IMR-90 (cell line): Measurements from ENCODE around the gene FMN2. TPM values are rescaled to one million over a fixed set of nuclear protein-coding genes. Genes with fewer than 3 reads are reported as not detected.

Experiments
- ATAC-seq: fragments of 200-7000 bp; cut with Tn5 transposase; 2 replicates; pipeline ENCODE4 v1.9.1; 2020; ENCODE audit warnings: low read depth, mild to moderate bottlenecking, moderate library complexity
- Bru-seq: library from RNA; stranded (reverse); fragments of 400-500 nt; gene quantifications from one replicate; lab custom pipeline; 2021; lab: Mats Ljungman, UMichigan
- BruChase-seq, 2 experiments: library from RNA; stranded (reverse); fragments of 400-500 nt; gene quantifications; one replicate each; lab custom pipeline; 2021; lab: Mats Ljungman, UMichigan
- BruUV-seq: library from RNA; stranded (reverse); fragments of 400-500 nt; replicated peaks from 2 replicates; lab custom pipeline; 2021; lab: Mats Ljungman, UMichigan
- CTCF ChIA-PET: fragments of 300-600 bp; formaldehyde crosslinking; extraction: SDS; loops from one replicate; lab custom pipeline; 2021; ENCODE audit warnings: antibody characterized with exemption; lab: Yijun Ruan, JAX
- POLR2A ChIA-PET: fragments of 300-600 bp; sonication (Branson Sonifier 250); formaldehyde crosslinking; loops from one replicate; lab custom pipeline; 2022; ENCODE audit warnings: antibody characterized with exemption; ENCODE audit not compliant: unreplicated experiment; lab: Charles Lee
- DNase-seq: peaks from one replicate; pipeline ENCODE4 v3.0.0; 2013
- H2AFZ ChIP-seq: replicated peaks from 2 replicates; pipeline ENCODE3; 2013; ENCODE audit warnings: low read length, mild to moderate bottlenecking; ENCODE audit not compliant: poor library complexity
- H2AK5ac ChIP-seq: 2 replicates; pipeline ENCODE4 v1.6.1; 2013; ENCODE audit warnings: low read depth, low read length, inconsistent platforms
- H2AK9ac ChIP-seq: replicated peaks from 2 replicates; pipeline ENCODE3; 2013; ENCODE audit warnings: mild to moderate bottlenecking, low read depth, low read length, moderate library complexity; ENCODE audit not compliant: poor library complexity
- H2BK120ac ChIP-seq: 2 replicates; pipeline ENCODE4 v1.6.1; 2013; ENCODE audit warnings: low read depth, low read length, inconsistent platforms
- H2BK15ac ChIP-seq: 3 replicates; pipeline ENCODE4 v1.6.1; 2013; ENCODE audit warnings: low read depth, low read length, inconsistent platforms
- H2BK20ac ChIP-seq: 2 replicates; pipeline ENCODE4 v1.6.1; 2013; ENCODE audit warnings: low read depth, mild to moderate bottlenecking, inconsistent platforms, low read length, moderate library complexity
- H2BK5ac ChIP-seq: 2 replicates; pipeline ENCODE4 v1.6.1; 2013; ENCODE audit warnings: mild to moderate bottlenecking, low read depth, low read length, inconsistent platforms; ENCODE audit not compliant: poor library complexity, severe bottlenecking
- H3K14ac ChIP-seq: replicated peaks from 2 replicates; pipeline ENCODE4 v1.6.1; 2013; ENCODE audit warnings: low read depth, low read length, inconsistent platforms
- H3K18ac ChIP-seq: 2 replicates; pipeline ENCODE4 v1.6.1; 2013; ENCODE audit warnings: low read depth, low read length, control low read depth
- H3K23ac ChIP-seq: 2 replicates; pipeline ENCODE4 v1.6.1; 2013; ENCODE audit warnings: low read depth, low read length, inconsistent platforms
- H3K27ac ChIP-seq: 2 replicates; pipeline ENCODE4 v1.5.1; 2013; ENCODE audit warnings: mild to moderate bottlenecking, control low read depth, low read length; ENCODE audit not compliant: insufficient read depth
- H3K27me3 ChIP-seq: 2 replicates; pipeline ENCODE4 v1.6.1; 2013; ENCODE audit warnings: low read length; ENCODE audit not compliant: control insufficient read depth, insufficient read depth
- H3K36me3 ChIP-seq: 2 replicates; pipeline ENCODE4 v1.6.1; 2013; ENCODE audit warnings: low read length, mixed read lengths; ENCODE audit not compliant: control insufficient read depth, insufficient read depth
- H3K4ac ChIP-seq: 2 replicates; pipeline ENCODE4 v1.6.1; 2013; ENCODE audit warnings: low read depth, low read length, inconsistent platforms
- H3K4me1 ChIP-seq: 2 replicates; pipeline ENCODE4 v1.6.1; 2013; ENCODE audit warnings: low read length, mixed read lengths; ENCODE audit not compliant: control insufficient read depth, insufficient read depth
- H3K4me2 ChIP-seq: 2 replicates; pipeline ENCODE4 v1.6.1; 2013; ENCODE audit warnings: low read depth, mild to moderate bottlenecking, control low read depth, low read length, moderate library complexity
- H3K4me3 ChIP-seq: 2 replicates; pipeline ENCODE4 v1.5.1; 2013; ENCODE audit warnings: low read depth, mild to moderate bottlenecking, control low read depth, low read length, moderate library complexity; ENCODE audit not compliant: insufficient read depth
- H3K56ac ChIP-seq: 2 replicates; pipeline ENCODE4 v1.6.1; 2013; ENCODE audit warnings: low read length, inconsistent platforms; ENCODE audit not compliant: insufficient read depth; ENCODE audit errors: extremely low read depth
- H3K79me1 ChIP-seq, 2 experiments: 2 replicates each; pipeline ENCODE4 v1.6.1; 2013; ENCODE audit warnings: low read length in 2 of 2, inconsistent platforms in 1 of 2, low read depth in 1 of 2
- H3K9ac ChIP-seq: 2 replicates; pipeline ENCODE4 v1.6.1; 2013; ENCODE audit warnings: low read depth, low read length, control low read depth
- H3K9me1 ChIP-seq: 2 replicates; pipeline ENCODE4 v1.6.1; 2013; ENCODE audit warnings: low read length, inconsistent platforms; ENCODE audit not compliant: insufficient read depth
- H3K9me3 ChIP-seq: 2 replicates; pipeline ENCODE4 v1.6.1; 2013; ENCODE audit warnings: low read length; ENCODE audit not compliant: control insufficient read depth, insufficient read depth
- H4K20me1 ChIP-seq: 2 replicates; pipeline ENCODE4 v1.6.1; 2013; ENCODE audit warnings: low read length, inconsistent platforms; ENCODE audit not compliant: insufficient read depth
- H4K5ac ChIP-seq: 2 replicates; pipeline ENCODE4 v1.6.1; 2013; ENCODE audit warnings: mild to moderate bottlenecking, low read depth, low read length, control low read depth
- H4K8ac ChIP-seq, 2 experiments: 2 replicates each; pipeline ENCODE4 v1.6.1; 2013; ENCODE audit warnings: low read depth in 2 of 2, low read length in 2 of 2, control low read depth in 1 of 2, inconsistent platforms in 1 of 2
- H4K91ac ChIP-seq: 2 replicates; pipeline ENCODE4 v1.6.1; 2013; ENCODE audit warnings: low read depth, low read length, inconsistent platforms; ENCODE audit not compliant: insufficient read depth
- BHLHE40 ChIP-seq: fragments of 150-350 bp; IDR thresholded peaks from 2 replicates; pipeline ENCODE4 v1.6.1; 2016; ENCODE audit warnings: mild to moderate bottlenecking, low read depth, low read length
- CEBPB ChIP-seq: IDR thresholded peaks from 2 replicates; pipeline ENCODE4 v1.6.1; 2012; ENCODE audit warnings: low read depth, low read length, improper control_type of control experiment
- CHD1 ChIP-seq: IDR thresholded peaks from 2 replicates; pipeline ENCODE4 v1.6.1; 2012; ENCODE audit warnings: low read depth, low read length, improper control_type of control experiment
- FOS ChIP-seq: fragments of 150-350 bp; IDR thresholded peaks from 2 replicates; pipeline ENCODE4 v1.6.1; 2016; ENCODE audit warnings: low read depth, low read length
- MAFK ChIP-seq: IDR thresholded peaks from 2 replicates; pipeline ENCODE4 v1.6.1; 2012; ENCODE audit warnings: low read depth, low read length, improper control_type of control experiment
- MAZ ChIP-seq: IDR thresholded peaks from 2 replicates; pipeline ENCODE4 v1.6.1; 2012; ENCODE audit warnings: low read depth, mild to moderate bottlenecking, low read length, improper control_type of control experiment, moderate library complexity, borderline replicate concordance
- MXI1 ChIP-seq: IDR thresholded peaks from 2 replicates; pipeline ENCODE4 v1.6.1; 2012; ENCODE audit warnings: low read depth, mild to moderate bottlenecking, low read length, moderate library complexity, borderline replicate concordance
- POLR2A ChIP-seq: IDR thresholded peaks from 2 replicates; pipeline ENCODE4 v1.6.1; 2012; ENCODE audit warnings: mild to moderate bottlenecking, low read depth, low read length
- RAD21 ChIP-seq: IDR thresholded peaks from 2 replicates; pipeline ENCODE4 v1.6.1; 2012; ENCODE audit warnings: low read length, improper control_type of control experiment
- RCOR1 ChIP-seq: IDR thresholded peaks from 2 replicates; pipeline ENCODE4 v1.6.1; 2012; ENCODE audit warnings: mild to moderate bottlenecking, low read length, improper control_type of control experiment; ENCODE audit not compliant: insufficient replicate concordance
- SMC3 ChIP-seq: fragments of 150-350 bp; IDR thresholded peaks from 2 replicates; pipeline ENCODE4 v1.6.1; 2016; ENCODE audit warnings: low read depth, mild to moderate bottlenecking, antibody characterized with exemption, low read length, moderate library complexity
- WGBS, 2 experiments: methylation state at CpG; one replicate each; pipeline versions ENCODE4 v1.1.5 to v1.1.7; 2013; ENCODE audit warnings: missing lambda C conversion rate in 2 of 2; ENCODE audit not compliant: insufficient read length in 1 of 2; ENCODE audit errors: extremely low coverage in 2 of 2; 5-methylcytosine and 5-hydroxymethylcytosine counted together
- dilution Hi-C: fragments of 300-500 bp; cut with HindIII; formaldehyde crosslinking; loops from one replicate; pipeline ENCODE4 v1.14.3; 2018; ENCODE audit warnings: low sequenced_read_pairs; ENCODE audit not compliant: unreplicated experiment
- in situ Hi-C: fragments of 300-500 bp; cut with MboI; formaldehyde crosslinking; loops from 3 replicates; pipeline ENCODE4 v1.14.3; 2019; ENCODE audit warnings: low sequenced_read_pairs, inconsistent platforms, mixed read lengths
- intact Hi-C: fragments of 100-400 bp; cut with micrococcal nuclease; formaldehyde crosslinking; loops from 2 replicates; pipeline ENCODE4 v1.10.0; 2022
- long read RNA-seq: library from polyadenylated mRNA; unstranded; transcript quantifications from one replicate; pipeline ENCODE4 v2.0.0, GENCODE V29; 2021; ENCODE audit not compliant: unreplicated experiment
- polyA plus RNA-seq, 3 experiments: library from polyadenylated mRNA; depleted of rRNA; stranded (reverse); fragments of >200 nt; gene quantifications; 2 replicates each; pipeline ENCODE4 v1.2.3, GENCODE V29; 2012; ENCODE audit warnings: low replicate concordance in 1 of 3
- total RNA-seq: library from RNA; depleted of rRNA; stranded (reverse); fragments of >200 nt; gene quantifications from 2 replicates; pipeline ENCODE4 v1.2.3, GENCODE V29; 2012; rRNA removed
- TF ChIP-seq, protein P1 (sequence below): fragments of 150-350 bp; IDR thresholded peaks from 2 replicates; pipeline ENCODE4 v1.6.1; 2016; ENCODE audit warnings: low read depth, mild to moderate bottlenecking, low read length, moderate library complexity, borderline replicate concordance
- TF ChIP-seq, protein P2 (sequence below): conservative IDR thresholded peaks from 2 replicates; pipeline ENCODE4 v1.5.1; 2012; ENCODE audit warnings: mild to moderate bottlenecking, low read depth, low read length, improper control_type of control experiment

The FMN2 gene
- total RNA-seq, result 35.8 and 50.0 TPM in 2 replicates
- 20.1 and 29.0 TPM in 2 replicates for polyA plus RNA-seq (2012; rRNA removed)
- 4.7 and 5.4 TPM in 2 replicates for polyA plus RNA-seq (2012; cell fraction: cytosol; rRNA removed)
- polyA plus RNA-seq (2012; cell fraction: nucleus; rRNA removed; ENCODE audit: low replicate concordance), result 7.2 and 9.7 TPM in 2 replicates
- percentile 94 among the genes with signal in this experiment for Bru-seq, nascent RNA
- BruChase-seq, experiment 1, labeled RNA remaining after a 6-hour chase, result percentile 89 among the genes with signal in this experiment
- percentile 86 among the genes with signal in this experiment for BruChase-seq, experiment 2, labeled RNA remaining after a 2-hour chase
- long read RNA-seq, partial matches to known transcripts, result 73 of 97 reads
- long read RNA-seq, other reads (novel, unspliced or antisense), result 24 of 97 reads

DNA sequence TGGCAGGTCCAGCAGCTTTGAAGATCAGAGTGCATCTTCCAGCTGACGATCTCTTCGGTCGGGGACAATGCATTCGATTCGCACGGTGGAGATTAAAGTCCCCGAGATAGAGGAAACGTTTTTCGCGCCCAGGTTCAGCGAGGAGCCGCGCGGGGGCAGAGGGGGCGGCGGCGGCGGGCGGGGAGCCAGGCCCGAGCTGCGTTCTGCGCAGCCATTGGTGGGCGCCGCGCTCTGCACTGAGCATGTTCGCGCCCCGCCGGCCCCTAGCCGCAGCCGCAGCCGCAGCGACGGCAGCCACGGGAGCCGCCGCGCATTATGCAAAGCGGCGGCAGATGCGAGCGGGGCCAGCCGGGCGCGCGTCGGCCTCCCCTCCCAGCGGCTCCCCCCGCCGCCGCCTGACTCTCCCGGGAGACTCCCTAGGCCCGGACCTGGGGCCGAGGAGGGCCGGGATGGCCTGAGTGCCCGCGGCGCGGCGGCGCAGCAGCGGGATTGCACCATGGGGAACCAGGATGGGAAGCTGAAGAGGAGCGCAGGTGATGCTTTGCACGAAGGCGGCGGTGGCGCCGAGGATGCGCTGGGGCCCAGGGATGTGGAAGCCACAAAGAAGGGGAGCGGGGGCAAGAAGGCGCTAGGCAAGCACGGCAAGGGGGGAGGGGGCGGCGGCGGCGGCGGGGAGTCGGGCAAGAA, at the start of gene FMN2:
FMN2 (plus strand) TSS at position 270 of the 687 bp plus-strand sequence; CDS start at position 497, 227 bp downstream.
- Histone ChIP-seq H2BK15ac (no peak within 1 kb of the TSS), H3K36me3 (no peaks in the 10 kb centered on the region), H2BK5ac (peak within 1 kb of the TSS; percentile 64), H3K23ac (peak within 1 kb of the TSS; percentile 79), H3K4me3 (peak within 1 kb of the TSS; percentile 89), H2AFZ (peak within 1 kb of the TSS; percentile 89), H4K8ac (peak within 1 kb of the TSS in 1 of 2 experiments; percentile 46; a peak in 2 of 4 replicates), H3K4me2 (peak within 1 kb of the TSS; percentile 97), H3K56ac (peak within 1 kb of the TSS; percentile 50; the same call in 1 of the 2 replicates), H2AK9ac (peak within 1 kb of the TSS; percentile 80), H4K91ac (peak within 1 kb of the TSS; percentile 24), H2BK120ac (peak within 1 kb of the TSS; percentile 48), H3K79me1 (peaks cover 14 to 28% of the 10 kb centered on the region in 2 experiments), H3K9me3 (no peaks in the 10 kb centered on the region), H3K27ac (peak within 1 kb of the TSS; percentile 32), H3K4ac (peak within 1 kb of the TSS; percentile 54; the same call in 1 of the 2 replicates), H3K27me3 (no peaks in the 10 kb centered on the region), H3K4me1 (peaks cover 6% of the 10 kb centered on the region), H2BK20ac (0 out of 2 replicates have a peak within 1 kb of the TSS, but pooled peaks have one; percentile 13), H2AK5ac (no peak within 1 kb of the TSS; the same call in 1 of the 2 replicates), H3K9ac (peak within 1 kb of the TSS; percentile 67), H3K18ac (peak within 1 kb of the TSS; percentile 38; the same call in 1 of the 2 replicates), H4K20me1 (peaks cover 17% of the 10 kb centered on the region; the same call in 1 of the 2 replicates), H4K5ac (no peak within 1 kb of the TSS), H3K9me1 (peaks cover 10% of the 10 kb centered on the region), H3K14ac (peak within 1 kb of the TSS; percentile 47; the same call in 1 of the 2 replicates)
- ChIA-PET POLR2A (no interaction called here), CTCF (interaction anchor here (0.5 to 2.4 kb wide), 11 partner anchors 10 to 609 kb away, joined by 3 to 6 read pairs (median 3); no protein-coding TSS in a partner anchor)
- in situ Hi-C loops, result no loop called here
- dilution Hi-C loops, result no loop called here
- WGBS, 2 experiments, result 5% methylated on average over 25 of the region's 78 CpGs; no CpG with 5 or more reads in 1 of the 2 experiments
- intact Hi-C loops, result loop anchor here (1.0 to 5.0 kb wide), 4 partner anchors 58 to 96 kb away; no protein-coding TSS in a partner anchor
- BruUV-seq, result no TSS peak
- DNase-seq (peak; percentile 49), ATAC-seq (peak; percentile 81)
- TF ChIP-seq CEBPB (0 out of 2 replicates have a peak, but pooled peaks have one; percentile 15), MAZ (0 out of 2 replicates have a peak, but pooled peaks have one; percentile 10), CHD1 (no peak), MAFK (no peak), RAD21 (no peak), RCOR1 (no peak), MXI1 (no peak; the same call in 1 of the 2 replicates), BHLHE40 (no peak), SMC3 (no peak), FOS (no peak), POLR2A (peak; percentile 42; the same call in 1 of the 2 replicates)
- TF ChIP-seq, protein P1, sequence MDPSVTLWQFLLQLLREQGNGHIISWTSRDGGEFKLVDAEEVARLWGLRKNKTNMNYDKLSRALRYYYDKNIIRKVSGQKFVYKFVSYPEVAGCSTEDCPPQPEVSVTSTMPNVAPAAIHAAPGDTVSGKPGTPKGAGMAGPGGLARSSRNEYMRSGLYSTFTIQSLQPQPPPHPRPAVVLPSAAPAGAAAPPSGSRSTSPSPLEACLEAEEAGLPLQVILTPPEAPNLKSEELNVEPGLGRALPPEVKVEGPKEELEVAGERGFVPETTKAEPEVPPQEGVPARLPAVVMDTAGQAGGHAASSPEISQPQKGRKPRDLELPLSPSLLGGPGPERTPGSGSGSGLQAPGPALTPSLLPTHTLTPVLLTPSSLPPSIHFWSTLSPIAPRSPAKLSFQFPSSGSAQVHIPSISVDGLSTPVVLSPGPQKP, result no peak
- TF ChIP-seq, protein P2, sequence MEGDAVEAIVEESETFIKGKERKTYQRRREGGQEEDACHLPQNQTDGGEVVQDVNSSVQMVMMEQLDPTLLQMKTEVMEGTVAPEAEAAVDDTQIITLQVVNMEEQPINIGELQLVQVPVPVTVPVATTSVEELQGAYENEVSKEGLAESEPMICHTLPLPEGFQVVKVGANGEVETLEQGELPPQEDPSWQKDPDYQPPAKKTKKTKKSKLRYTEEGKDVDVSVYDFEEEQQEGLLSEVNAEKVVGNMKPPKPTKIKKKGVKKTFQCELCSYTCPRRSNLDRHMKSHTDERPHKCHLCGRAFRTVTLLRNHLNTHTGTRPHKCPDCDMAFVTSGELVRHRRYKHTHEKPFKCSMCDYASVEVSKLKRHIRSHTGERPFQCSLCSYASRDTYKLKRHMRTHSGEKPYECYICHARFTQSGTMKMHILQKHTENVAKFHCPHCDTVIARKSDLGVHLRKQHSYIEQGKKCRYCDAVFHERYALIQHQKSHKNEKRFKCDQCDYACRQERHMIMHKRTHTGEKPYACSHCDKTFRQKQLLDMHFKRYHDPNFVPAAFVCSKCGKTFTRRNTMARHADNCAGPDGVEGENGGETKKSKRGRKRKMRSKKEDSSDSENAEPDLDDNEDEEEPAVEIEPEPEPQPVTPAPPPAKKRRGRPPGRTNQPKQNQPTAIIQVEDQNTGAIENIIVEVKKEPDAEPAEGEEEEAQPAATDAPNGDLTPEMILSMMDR, result no peak
